BJ (cell line): ENCODE data around the gene PALD1. TPM values are rescaled to one million over a fixed set of nuclear protein-coding genes. Genes with fewer than 3 reads are reported as not detected.

Source experiments
- CTCF ChIA-PET: fragments of 350-600 bp; formaldehyde crosslinking; extraction: SDS; loops from one replicate; lab custom pipeline; 2021; ENCODE audit warnings: antibody characterized with exemption, inconsistent platforms; lab: Yijun Ruan, JAX
- POLR2A ChIA-PET: fragments of 300-600 bp; sonication (Branson Sonifier 250); formaldehyde crosslinking; extraction: SDS; loops from one replicate; lab custom pipeline; 2021; ENCODE audit warnings: antibody characterized with exemption; lab: Charles Lee
- DNase-seq: peaks from one replicate; pipeline ENCODE4 v3.0.0-alpha.2; 2011; ENCODE audit warnings: low read depth
- H3K27me3 ChIP-seq: 2 replicates; pipeline ENCODE4 v1.6.0; 2011; ENCODE audit warnings: low read length; ENCODE audit not compliant: control insufficient read depth, insufficient read depth
- H3K36me3 ChIP-seq: 2 replicates; pipeline ENCODE4 v1.5.1; 2011; ENCODE audit warnings: low read length; ENCODE audit not compliant: control insufficient read depth, insufficient read depth
- H3K4me3 ChIP-seq: 2 replicates; pipeline ENCODE4 v1.5.1; 2011; ENCODE audit warnings: low read depth, mild to moderate bottlenecking, control low read depth, low read length
- CTCF ChIP-seq: IDR thresholded peaks from 2 replicates; pipeline ENCODE4 v1.5.1; 2011; ENCODE audit warnings: low read depth, mild to moderate bottlenecking, control low read depth, inconsistent platforms, low read length, moderate library complexity; ENCODE audit not compliant: insufficient read depth
- polyA plus RNA-seq: library from polyadenylated mRNA; depleted of rRNA; stranded (reverse); fragments of >200 nt; gene quantifications from 2 replicates; pipeline ENCODE4 v1.2.3, GENCODE V29; 2011

The PALD1 gene
- polyA plus RNA-seq, 1 experiment: 0.10 TPM

- TF ChIP-seq CTCF: no peak
- H3K36me3 ChIP-seq: no peaks in the 10 kb centered on the region
- no peak for DNase-seq
- H3K4me3 ChIP-seq: no peak overlapping the region
- H3K27me3 ChIP-seq: peaks cover 5% of the 10 kb centered on the region; the same call in 1 of the 2 replicates
- ChIA-PET CTCF (no interaction called here), POLR2A (no interaction called here)
Observed at GRCh38 chr10:70596860-70597809, 118.6 kb downstream of the PALD1 start.

GRCh38 chr10:70597856-70598815, 119.6 kb downstream of the PALD1 start:
- H3K4me3 ChIP-seq: no peak overlapping the region
- ChIA-PET CTCF (no interaction called here), POLR2A (no interaction called here)
- peaks cover 1% of the 10 kb centered on the region; the same call in 1 of the 2 replicates for H3K27me3 ChIP-seq
- no peak for DNase-seq
- H3K36me3 ChIP-seq: no peaks in the 10 kb centered on the region
- TF ChIP-seq CTCF: no peak

- no peaks in the 10 kb centered on the region for H3K36me3 ChIP-seq
- CTCF ChIA-PET: no interaction called here
- H3K27me3 ChIP-seq: peaks cover 1% of the 10 kb centered on the region; the same call in 1 of the 2 replicates
- no peak for TF ChIP-seq CTCF
- H3K4me3 ChIP-seq: no peak overlapping the region
- DNase-seq: no peak
- POLR2A ChIA-PET: no interaction called here
Observed at GRCh38 chr10:70598857-70599295, 120.3 kb downstream of the PALD1 start.

- CTCF ChIA-PET: no interaction called here
- H3K27me3 ChIP-seq: no peaks in the 10 kb centered on the region; the same call in 1 of the 2 replicates
- no peaks in the 10 kb centered on the region for H3K36me3 ChIP-seq
- H3K4me3 ChIP-seq: no peak overlapping the region
- POLR2A ChIA-PET: no interaction called here
- DNase-seq: no peak
- TF ChIP-seq CTCF: no peak
Observed at GRCh38 chr10:70599319-70599718, 120.8 kb downstream of the PALD1 start.
